K562 (cell line): Measurements from ENCODE around the gene ULBP2. TPM values are rescaled to one million over a fixed set of nuclear protein-coding genes. Genes with fewer than 3 reads are reported as not detected.

Experiments
- DACH1 ChIP-seq: fragments of 450-650 bp; IDR thresholded peaks from 2 replicates; pipeline ENCODE4 v1.6.1; 2018; ENCODE audit not compliant: partially characterized antibody
- DDX20 ChIP-seq: fragments of 450-650 bp; IDR thresholded peaks from 2 replicates; pipeline ENCODE4 v1.6.1; 2016; ENCODE audit warnings: missing genetic modification characterization, low read depth, mild to moderate bottlenecking, missing compliant biosample characterization, moderate library complexity
- GATA2 ChIP-seq: sonication (generic); formaldehyde crosslinking; IDR thresholded peaks from 2 replicates; pipeline ENCODE4 v1.4.0; 2020; ENCODE audit warnings: mild to moderate bottlenecking, missing genetic modification reagents
- GATAD2B ChIP-seq: fragments of 450-650 bp; IDR thresholded peaks from 2 replicates; pipeline ENCODE4 v1.6.1; 2017; ENCODE audit warnings: mild to moderate bottlenecking, borderline replicate concordance
- POLR2AphosphoS5 ChIP-seq: IDR thresholded peaks from 2 replicates; pipeline ENCODE4 v1.6.1; 2011; ENCODE audit warnings: mild to moderate bottlenecking, low read depth, low read length, moderate library complexity; ENCODE audit not compliant: control insufficient read depth, insufficient read depth
- PYGO2 ChIP-seq: fragments of 450-650 bp; IDR thresholded peaks from 2 replicates; pipeline ENCODE4 v1.6.1; 2016; ENCODE audit warnings: mild to moderate bottlenecking, missing genetic modification characterization, moderate library complexity, missing compliant biosample characterization
- SMAD1 ChIP-seq: fragments of 150-350 bp; IDR thresholded peaks from 2 replicates; pipeline ENCODE4 v1.6.1; 2014; ENCODE audit warnings: low read length, low read depth; ENCODE audit not compliant: partially characterized antibody
- ZBTB2 ChIP-seq: fragments of 450-650 bp; IDR thresholded peaks from 2 replicates; pipeline ENCODE4 v1.6.1; 2016; ENCODE audit warnings: antibody characterized with exemption
- ZKSCAN3 ChIP-seq: fragments of 250-450 bp; sonication (Bioruptor Pico); IDR thresholded peaks from 2 replicates; pipeline ENCODE4 v1.4.0; 2020
- ZNF324 ChIP-seq: fragments of 250-450 bp; sonication (Bioruptor Pico); IDR thresholded peaks from 2 replicates; pipeline ENCODE4 v1.4.0; 2020; ENCODE audit warnings: mild to moderate bottlenecking
- ZNF717 ChIP-seq: fragments of 250-450 bp; sonication (Bioruptor Pico); IDR thresholded peaks from 2 replicates; pipeline ENCODE4 v1.5.0; 2021
- polyA plus RNA-seq, 8 experiments: library from polyadenylated mRNA; depleted of rRNA in 4 of 8; stranded (reverse) in 5 of 8; unstranded in 3 of 8; fragments of >200 nt; fragmentation: Nextera tagmentation in 2 of 8; fragmentation: Illumina TruSeq in 1 of 8; extraction: Ambion mirVana in 2 of 8; extraction: Trizol in 1 of 8; gene quantifications; 2 replicates each; pipeline versions ENCODE4 v1.2.1 to v1.2.3, GENCODE V29; 2011 to 2014; ENCODE audit warnings: inconsistent platforms in 1 of 8, missing spikeins in 1 of 8
- total RNA-seq, 7 experiments: library from RNA; depleted of rRNA in 6 of 7; stranded (reverse); fragments of >200 nt in 6 of 7; fragmentation: Illumina TruSeq in 2 of 7; extraction: Trizol in 2 of 7; gene quantifications; 2 replicates each; pipeline versions ENCODE4 v1.2.1 to v1.2.3, GENCODE V29; 2011 to 2021; ENCODE audit warnings: low replicate concordance in 1 of 7

The ULBP2 gene
- total and polyA plus RNA-seq, 9 of the 15 experiments (the other 6 are each of a cell fraction or from before 2014, with no cell fraction given) = 0.50 to 5.3 (median 1.2) TPM

DNA sequence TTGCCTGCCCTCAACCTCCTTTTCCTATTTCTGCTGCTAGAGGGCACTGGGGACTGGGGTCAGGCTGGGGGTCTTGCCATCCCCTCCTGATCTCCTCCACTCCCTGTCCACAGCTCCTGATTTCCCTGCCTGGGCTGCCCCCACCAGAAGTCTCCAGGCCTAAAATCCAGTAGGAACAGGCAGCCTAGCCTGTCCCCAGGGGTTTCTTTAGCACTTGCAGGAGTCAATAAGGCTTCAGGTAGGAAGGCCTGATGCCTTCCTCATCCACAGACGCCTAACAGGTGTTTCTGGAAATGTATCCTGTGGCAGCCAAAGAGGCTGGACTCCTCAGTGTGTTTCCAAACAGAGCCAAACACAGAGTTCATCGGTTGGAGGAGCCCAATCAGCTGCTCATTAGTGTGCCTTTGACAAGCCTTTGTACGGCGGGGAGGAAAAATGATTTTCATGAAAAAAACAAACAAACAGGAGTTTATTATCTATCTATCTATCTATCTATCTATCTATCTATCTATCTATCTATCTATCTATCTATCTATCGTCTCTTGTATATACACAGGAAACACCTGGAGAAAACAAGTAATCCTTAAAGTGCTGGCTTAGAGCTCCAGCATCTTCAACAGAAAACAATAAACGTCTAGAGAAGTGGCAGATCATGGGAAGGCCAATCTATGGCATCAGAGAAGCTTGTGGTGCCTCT, 40.2 kb upstream of the ULBP2 start (continued):
- no peak for TF ChIP-seq ZNF717 (CRISPR knock-in tag)
- TF ChIP-seq SMAD1 = no peak
- no peak for TF ChIP-seq ZNF324 (CRISPR knock-in tag)
- TF ChIP-seq GATAD2B = 0 out of 2 replicates have a peak, but pooled peaks have one; percentile 52
- TF ChIP-seq PYGO2 (tag) = no peak
- TF ChIP-seq DDX20 (tag) = no peak
- TF ChIP-seq GATA2 = 0 out of 2 replicates have a peak, but pooled peaks have one; percentile 17
- no peak for TF ChIP-seq ZKSCAN3
- peak; percentile 97 for TF ChIP-seq DACH1
- no peak for TF ChIP-seq POLR2AphosphoS5
- peak; percentile 41; the same call in 1 of the 2 replicates for TF ChIP-seq ZBTB2
